GM19099 (cell line): ENCODE data around the gene NDUFA11.

Experiments
- POLR2A ChIP-seq: IDR thresholded peaks from 3 replicates; pipeline ENCODE4 v1.6.1; 2011; ENCODE audit warnings: low read depth; ENCODE audit not compliant: insufficient read length; ENCODE audit errors: extremely low read depth

NDUFA11 gene

DNA sequence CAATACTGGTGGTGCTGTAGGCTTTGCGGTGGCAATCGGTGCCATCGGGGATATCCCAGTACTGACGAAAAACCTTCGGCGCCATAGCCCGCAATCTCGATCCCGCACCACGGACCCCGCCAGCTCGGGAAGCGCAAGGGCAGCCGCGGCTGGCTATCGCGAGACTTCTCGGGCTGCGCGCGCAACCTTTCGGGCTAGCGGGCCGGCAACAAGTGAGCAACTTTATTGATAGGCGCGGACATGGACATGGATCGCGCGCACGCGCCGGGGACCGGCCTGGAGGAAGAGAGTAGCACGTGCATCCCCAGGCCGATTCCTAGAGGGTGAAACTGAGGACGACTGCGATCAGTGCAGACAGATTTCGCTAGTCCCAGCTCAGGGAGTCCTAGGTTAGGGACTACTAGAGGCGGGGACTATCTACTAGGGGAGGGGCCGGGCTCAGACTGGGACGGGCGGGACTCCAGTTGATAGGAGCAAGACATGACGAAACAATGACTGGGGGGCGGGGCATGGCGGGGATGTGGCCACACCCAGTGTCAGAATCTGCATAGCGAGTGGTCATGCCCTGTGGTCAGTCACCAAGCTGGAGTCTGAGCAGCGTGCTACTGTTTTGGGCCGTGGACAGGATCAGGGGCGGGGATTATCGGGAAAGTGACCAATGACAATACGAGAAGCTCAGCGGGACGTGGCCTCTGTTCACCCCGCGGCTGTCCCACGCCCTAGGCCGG, at the start of gene NDUFA11:
TSS of gene NDUFA11 (minus strand) at position 167 of the 728 bp plus-strand sequence. CDS start at position 85, 82 bp downstream.
- peak; percentile 89 for TF ChIP-seq POLR2A

DNA sequence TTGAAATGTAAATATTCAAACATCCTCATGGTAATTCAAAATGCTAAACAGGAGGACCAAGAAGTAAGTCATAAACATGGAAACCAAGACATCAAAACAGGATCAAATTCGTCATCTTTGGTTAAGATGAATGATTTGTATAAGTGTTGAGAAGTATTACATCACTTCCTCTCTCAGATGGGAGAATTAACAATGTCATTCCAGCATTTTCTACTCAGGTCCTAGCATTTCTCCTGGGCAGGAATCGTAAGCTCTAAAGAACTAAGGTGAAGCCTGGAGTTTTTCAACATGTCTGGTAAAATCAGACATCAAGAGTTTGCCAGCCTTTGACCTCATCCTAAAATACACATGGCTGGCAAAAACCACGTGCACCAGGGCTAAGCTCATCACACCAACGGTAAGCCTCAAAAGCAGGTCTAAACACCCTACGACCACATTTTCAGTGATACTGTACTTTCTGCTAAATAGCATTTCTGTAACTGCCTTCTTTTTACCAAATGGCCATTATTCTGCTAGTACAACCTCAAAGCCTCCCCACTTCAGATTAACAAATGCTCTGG, 49.5 kb upstream of the NDUFA11 start:
- TF ChIP-seq POLR2A = no peak

DNA sequence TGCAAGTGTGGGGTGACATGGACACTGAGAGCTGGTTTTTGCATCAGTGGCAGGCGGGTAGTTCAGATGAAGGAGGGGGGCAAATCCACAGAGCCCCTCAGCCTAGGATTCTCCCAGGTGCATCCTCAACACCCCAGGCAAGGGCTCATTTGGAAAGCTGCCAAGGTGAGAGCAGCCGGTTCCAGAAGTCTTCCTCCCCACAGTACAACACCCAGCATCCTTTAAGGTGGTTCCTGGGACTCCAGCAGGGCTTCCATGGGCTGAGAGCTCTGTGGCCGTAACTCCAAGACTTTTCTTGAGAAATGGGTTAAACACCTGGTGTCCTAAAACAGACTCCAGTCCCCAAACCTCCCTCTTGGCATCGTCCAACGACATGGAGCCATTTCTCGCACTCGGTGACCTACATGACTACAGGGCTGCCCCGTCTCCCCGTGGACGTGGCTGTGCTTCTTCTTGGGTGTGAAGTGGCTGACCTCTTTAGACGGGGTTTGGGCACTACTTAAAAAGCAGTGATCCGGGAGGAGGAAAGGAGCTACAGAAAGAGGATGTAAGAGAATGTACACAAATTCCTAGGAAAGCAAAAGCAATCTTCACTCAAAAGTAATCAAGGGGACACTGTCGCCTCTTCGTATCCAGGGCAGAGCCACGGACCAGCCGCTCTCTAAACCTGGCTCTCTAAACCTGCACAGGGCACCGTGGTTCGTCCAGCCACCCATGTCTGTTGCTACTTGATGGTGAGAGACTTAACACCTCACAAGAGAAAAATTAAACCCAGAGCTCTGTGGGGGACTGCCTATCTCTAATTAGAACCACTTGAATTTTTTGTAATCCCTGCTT, 48.8 kb upstream of the NDUFA11 start:
- no peak for TF ChIP-seq POLR2A

DNA sequence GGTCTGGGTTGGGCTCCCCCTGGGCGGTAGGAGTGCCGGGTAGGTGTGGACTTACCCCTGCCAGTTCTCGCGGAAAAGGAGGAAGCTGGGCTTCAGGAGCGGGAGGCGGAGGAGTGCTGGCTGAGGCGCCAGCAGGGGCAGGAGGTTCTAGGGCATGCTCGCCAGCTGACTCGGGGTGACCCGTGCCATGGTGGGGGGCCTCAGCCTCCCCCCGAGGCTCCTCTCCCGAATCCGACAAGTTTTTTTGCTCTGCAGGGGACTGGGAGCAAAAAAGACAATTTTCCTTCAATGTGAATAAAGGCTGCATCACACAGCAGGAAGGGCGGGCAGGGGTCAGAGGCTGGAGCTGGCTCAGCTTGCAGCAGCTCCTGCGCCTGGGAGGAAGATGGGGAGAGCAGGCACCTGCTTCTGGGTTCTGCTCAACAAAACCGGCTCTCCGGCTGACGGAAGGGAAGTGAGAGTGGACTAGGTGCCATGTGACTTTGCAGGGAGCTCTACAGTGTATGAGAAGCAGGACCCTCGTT, 47.8 kb upstream of the NDUFA11 start:
- TF ChIP-seq POLR2A = no peak

DNA sequence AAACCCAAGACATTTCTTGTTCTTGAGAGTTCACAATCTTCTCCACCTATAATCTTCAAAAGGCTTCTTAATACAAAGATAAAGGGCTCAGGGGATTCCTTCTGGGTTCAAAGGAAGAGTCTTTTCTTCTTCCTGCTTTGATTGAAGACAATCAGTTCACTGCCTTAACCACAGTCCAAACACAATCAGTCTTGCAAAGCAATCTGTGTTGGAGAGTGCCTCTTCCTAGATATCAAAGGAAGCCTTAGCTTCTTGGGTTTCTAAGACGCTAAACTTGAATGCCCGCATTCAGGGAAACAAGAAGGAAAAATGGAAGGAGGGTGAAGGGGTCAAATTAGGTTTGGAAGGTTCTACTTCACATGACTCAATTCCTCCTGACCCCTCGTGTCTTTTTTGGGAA, 47.2 kb upstream of the NDUFA11 start:
- TF ChIP-seq POLR2A = no peak

DNA sequence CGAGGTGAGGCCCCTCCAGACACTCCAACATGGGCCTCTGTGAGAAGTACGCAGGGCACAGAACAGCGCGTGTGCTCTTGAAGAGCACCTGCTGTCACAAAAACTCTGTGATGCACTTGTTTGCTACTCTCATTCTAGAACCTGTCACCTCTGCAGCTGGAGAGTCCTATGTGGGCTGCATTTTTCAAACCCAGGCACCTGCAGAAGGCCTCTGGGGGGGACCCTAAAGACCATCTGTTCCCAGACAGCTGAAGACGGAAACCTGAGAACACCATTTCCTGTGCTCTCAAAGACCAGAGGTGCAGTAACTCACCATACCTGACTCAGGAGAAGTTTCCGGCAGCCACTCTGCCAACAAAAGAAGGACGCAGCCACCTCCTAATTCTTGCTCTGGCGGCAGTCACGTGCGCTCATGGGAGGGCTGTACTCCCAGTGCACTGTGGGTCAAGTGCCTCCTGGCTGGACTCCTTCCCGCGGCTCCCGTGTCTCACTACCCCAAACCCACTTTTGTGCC, 46.3 kb upstream of the NDUFA11 start:
- TF ChIP-seq POLR2A = no peak

DNA sequence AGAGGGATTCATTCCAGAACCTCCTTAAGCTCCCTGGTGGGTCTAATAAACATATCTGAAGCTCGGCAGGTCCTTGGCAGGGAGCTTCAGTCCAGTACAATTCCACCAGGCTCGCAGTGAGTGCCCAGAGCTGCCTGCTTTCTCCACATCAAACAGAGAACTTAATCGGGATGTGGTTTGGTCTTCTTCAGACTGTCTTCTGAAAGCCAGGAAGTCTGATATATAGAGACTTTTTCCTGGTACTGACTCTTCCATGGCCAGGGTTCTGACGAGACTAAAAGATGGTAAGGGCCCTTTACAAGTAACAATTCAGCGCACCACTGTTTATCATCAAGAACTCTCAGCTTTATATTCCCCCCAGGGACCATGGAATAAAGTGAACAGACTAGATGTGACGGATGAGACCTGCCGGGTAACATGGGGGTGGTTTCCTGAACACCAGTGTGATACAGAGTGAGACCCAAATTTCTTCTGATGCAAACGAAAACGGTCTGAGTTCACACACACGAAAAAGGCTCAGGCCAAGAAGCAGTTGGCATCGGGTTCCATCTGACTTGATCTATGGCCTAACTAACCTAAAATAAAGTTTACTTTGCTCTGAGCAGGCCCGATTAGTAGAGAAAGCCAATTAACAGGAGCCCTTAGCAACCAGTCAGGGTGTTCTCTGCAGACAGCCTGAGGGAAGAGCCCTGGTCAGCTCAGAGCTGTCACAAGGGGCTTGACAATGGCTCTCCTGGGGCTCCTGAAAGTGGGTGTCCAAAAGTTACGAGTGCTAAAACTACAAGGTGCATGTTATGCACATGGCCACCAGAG, 45.4 kb upstream of the NDUFA11 start:
- TF ChIP-seq POLR2A = no peak

DNA sequence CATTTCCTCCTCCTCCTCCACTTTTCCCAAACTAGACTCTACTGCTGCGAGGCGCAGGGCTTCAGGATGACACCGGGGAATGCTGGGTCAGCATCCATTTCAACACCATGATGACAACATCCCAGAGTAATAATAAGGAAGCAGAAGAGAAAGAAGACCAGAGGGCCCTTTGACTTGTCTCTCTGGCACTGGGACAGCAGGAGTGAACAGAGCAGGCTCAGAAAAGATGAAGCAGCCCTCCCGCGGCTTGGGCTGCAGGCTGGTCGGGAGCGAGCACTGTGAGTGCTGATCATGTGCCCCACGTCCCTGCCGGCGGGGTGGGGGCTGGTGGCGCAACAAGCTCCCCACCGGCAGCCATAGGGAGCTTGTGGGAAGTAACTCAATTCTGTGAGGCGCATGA, 43.8 kb upstream of the NDUFA11 start:
- TF ChIP-seq POLR2A = no peak

DNA sequence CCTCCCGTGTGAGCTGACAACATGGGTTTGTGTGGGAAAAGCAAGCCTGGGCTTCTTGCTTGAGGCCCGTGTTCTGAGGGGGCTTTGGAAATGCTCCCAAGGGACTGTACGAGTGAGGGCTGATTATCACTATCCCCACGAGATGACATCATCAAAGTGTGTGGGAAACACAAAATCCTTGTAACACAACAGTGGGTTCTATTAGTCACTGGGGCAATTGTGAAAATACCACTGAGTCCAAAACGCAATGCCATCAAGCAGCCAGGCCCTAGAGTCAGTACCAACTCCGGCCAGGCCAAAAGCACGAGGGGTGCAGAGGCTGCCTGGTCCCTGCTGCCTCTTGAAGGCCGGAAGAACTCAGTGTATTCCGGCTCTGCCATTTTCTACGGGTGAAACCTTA, 40.0 kb upstream of the NDUFA11 start:
- no peak for TF ChIP-seq POLR2A

DNA sequence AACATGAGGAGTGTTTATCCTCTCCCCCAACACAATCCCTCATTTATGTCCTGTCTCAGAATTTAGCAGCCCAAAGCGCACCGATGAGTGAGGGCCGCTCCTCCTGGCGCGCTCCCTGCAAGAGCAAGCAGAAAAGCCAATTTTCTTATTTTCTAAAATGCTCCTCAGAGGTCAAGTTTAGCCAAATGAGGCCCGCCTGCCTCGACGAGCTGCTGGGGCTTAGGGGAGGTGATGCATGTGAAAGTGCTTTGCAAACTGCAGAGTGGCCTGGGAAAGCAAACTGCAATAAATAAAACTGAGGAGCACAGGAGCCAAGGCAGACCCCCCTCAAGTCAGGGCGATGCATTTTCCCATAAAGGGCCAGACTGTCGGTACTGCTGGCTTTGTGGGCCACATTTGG, 39.5 kb upstream of the NDUFA11 start:
- no peak for TF ChIP-seq POLR2A

DNA sequence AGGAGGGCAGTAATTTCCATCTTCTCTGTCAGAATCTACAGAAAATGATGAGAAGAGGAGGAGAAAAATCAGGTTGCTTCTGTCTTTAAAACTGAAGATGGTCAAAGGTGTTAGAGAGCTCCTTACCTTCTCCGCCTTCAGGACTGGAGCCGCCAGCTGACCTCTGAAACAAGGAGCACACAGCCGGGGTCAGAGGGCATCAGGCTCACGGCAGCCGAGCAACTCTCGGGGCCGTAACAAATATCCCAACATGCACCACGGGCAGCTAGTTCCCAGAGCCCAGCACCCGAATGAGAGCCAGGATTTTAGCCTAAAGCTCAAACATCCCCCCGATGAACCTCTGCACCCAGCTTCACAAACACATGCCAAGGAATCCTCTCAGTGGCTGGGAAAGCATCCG, 38.1 kb upstream of the NDUFA11 start:
- TF ChIP-seq POLR2A = no peak

DNA sequence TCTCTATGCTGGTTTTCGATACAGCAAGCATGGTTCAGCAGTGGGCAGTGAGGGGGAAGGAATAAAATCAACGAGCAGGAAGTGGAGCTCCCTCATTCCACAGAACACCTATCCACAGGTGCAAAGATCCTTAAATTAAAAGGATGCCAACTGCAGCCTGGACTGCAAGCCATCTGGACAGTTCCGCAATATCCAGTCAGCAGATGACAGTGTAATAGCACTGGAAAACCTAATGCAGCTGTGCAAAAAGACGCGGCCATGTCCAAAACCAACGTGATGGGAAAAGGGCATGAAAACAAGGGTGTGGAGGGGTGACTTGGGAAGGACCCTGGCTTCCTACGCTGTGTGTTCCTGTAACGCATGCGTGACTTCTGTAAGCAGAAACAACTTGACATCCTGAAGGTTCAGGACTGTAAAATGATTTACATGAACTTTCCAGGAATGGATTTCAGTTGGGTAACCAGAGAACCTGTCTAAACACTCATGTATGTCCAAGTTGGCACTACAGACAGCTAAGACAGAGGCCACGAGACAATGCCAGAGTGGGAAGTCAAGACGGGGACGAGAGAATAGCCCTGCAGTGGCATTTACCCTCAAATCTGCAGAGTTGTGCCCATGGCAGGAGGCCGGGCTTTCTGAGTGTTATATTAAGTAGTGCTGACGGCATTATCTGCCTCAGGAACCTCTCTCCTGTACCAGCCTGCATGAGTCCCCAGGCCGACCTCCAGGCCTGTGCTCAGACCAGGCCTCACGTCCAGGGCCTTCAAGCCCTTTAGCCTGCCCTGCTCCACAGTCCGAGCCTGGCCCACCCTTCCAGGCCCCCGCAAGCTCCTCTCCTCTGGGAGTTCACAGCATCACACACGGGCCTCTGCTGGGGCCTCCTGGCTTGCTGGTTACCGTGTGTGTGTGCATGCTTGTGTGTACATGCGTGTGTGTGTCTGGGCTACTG, 36.9 kb upstream of the NDUFA11 start:
- TF ChIP-seq POLR2A = no peak

DNA sequence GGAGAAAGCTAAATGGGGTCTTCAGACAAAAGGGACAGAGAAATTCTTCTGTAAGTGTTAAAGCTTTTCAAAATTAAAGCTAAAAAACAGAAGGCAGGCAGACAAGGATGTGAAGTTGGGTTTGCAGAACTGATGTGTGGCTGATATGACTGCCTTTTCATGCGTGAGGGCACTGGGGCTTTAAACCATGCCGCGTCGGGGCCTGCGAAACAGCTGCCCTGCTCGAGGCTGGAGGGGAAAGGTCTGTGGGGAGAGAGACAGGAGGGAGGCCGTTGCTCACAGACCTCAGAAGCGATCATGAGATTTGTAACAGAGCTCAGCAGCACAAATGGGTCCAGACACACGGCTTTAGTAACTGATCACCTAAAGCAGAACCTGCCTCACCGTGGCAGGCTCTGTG, 34.0 kb upstream of the NDUFA11 start:
- TF ChIP-seq POLR2A = no peak

DNA sequence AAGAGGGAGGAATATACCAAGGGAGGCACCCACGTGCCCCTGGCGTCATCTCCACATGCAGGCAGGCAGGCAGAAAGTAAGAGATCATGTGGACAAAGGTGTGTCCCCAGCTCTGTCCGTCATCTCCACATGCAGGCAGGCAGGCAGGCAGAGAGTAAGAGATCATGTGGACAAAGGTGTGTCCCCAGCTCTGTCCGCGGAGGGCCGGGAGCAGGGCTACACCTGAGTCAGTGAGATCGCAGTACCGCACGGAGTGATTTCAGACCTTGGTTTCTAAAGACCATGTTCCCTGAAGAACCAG, 32.7 kb upstream of the NDUFA11 start:
- no peak for TF ChIP-seq POLR2A
